SK-N-SH (cell line): ENCODE measurements around the gene ADAMTS17.

Experiments used
- CTCF ChIP-seq: fragments of 200-600 bp; sonication (generic); IDR thresholded peaks from 2 replicates; pipeline ENCODE4 v1.6.1; 2017; ENCODE audit warnings: antibody characterized with exemption, mild to moderate bottlenecking, moderate library complexity
- MAX ChIP-seq: IDR thresholded peaks from 2 replicates; pipeline ENCODE4 v1.4.0; 2012; ENCODE audit warnings: low read depth
- SMC3 ChIP-seq: IDR thresholded peaks from 2 replicates; pipeline ENCODE4 v1.6.1; 2012; ENCODE audit warnings: low read depth, low read length, improper control_type of control experiment

- TF ChIP-seq MAX = no peak
- no peak for TF ChIP-seq CTCF
- no peak for TF ChIP-seq SMC3
Measured at GRCh38 chr15:99956022-99956775, 385.6 kb downstream of the ADAMTS17 start.
